H1 (cell line): ENCODE measurements around the gene GPR35. TPM values are rescaled to one million over a fixed set of nuclear protein-coding genes. Genes with fewer than 3 reads are reported as not detected.

Experiments used
- CTCF ChIA-PET: fragments of 300-600 bp; sonication (Branson Sonifier 250); formaldehyde crosslinking; loops from one replicate; lab custom pipeline; 2021; ENCODE audit not compliant: partially characterized antibody; lab: Charles Lee
- POLR2A ChIA-PET: fragments of 300-600 bp; sonication (Branson Sonifier 250); formaldehyde crosslinking; loops from one replicate; lab custom pipeline; 2021; ENCODE audit warnings: inconsistent platforms; ENCODE audit not compliant: partially characterized antibody; lab: Charles Lee
- DNase-seq, 2 experiments: peaks; one replicate each; pipeline versions ENCODE4 v3.0.0 to v3.0.0-alpha.2; 2010 to 2022; ENCODE audit warnings: low spot score in 2 of 2, low read depth in 1 of 2, mixed read lengths in 1 of 2
- FAIRE-seq: peaks from 2 replicates; lab custom pipeline; 2011; peaks lifted over from hg19 to GRCh38; lab: Jason Lieb, UNC
- H2AFZ ChIP-seq: 2 replicates; pipeline ENCODE4 v1.8.1; 2012; ENCODE audit warnings: low read length, inconsistent platforms
- H2AK5ac ChIP-seq: 2 replicates; pipeline ENCODE4 v1.6.1; 2013; ENCODE audit warnings: low read depth, low read length
- H2BK120ac ChIP-seq: replicated peaks from 2 replicates; pipeline ENCODE3; 2013; ENCODE audit warnings: low read depth, low read length, inconsistent platforms
- H2BK12ac ChIP-seq: 2 replicates; pipeline ENCODE4 v1.6.1; 2013; ENCODE audit warnings: low read depth, low read length
- H2BK15ac ChIP-seq: 2 replicates; pipeline ENCODE4 v1.6.1; 2013; ENCODE audit warnings: low read length
- H2BK20ac ChIP-seq: 2 replicates; pipeline ENCODE4 v1.6.1; 2013; ENCODE audit warnings: low read length
- H2BK5ac ChIP-seq: 2 replicates; pipeline ENCODE4 v1.6.1; 2013; ENCODE audit warnings: low read depth, low read length
- H3K14ac ChIP-seq: 2 replicates; pipeline ENCODE4 v1.6.1; 2013; ENCODE audit warnings: inconsistent platforms; ENCODE audit not compliant: insufficient read length
- H3K18ac ChIP-seq: 2 replicates; pipeline ENCODE4 v1.6.1; 2013; ENCODE audit warnings: low read length; ENCODE audit errors: extremely low read depth
- H3K23ac ChIP-seq: 2 replicates; pipeline ENCODE4 v1.6.1; 2013; ENCODE audit warnings: inconsistent platforms; ENCODE audit not compliant: insufficient read length
- H3K23me2 ChIP-seq: 2 replicates; pipeline ENCODE4 v1.6.1; 2013; ENCODE audit warnings: low read depth, low read length
- H3K27ac ChIP-seq: 2 replicates; pipeline ENCODE4 v1.6.1; 2011; ENCODE audit warnings: low read depth, low read length, inconsistent platforms
- H3K27me3 ChIP-seq, 4 experiments: replicated peaks in 1 of 4; 1 replicate in 1 of 4; 2 replicates in 3 of 4; pipeline versions ENCODE4 v1.6.1 to v1.8.1; 2011 to 2013; ENCODE audit warnings: low read length in 3 of 4, mild to moderate bottlenecking in 3 of 4, inconsistent platforms in 2 of 4, mixed read lengths in 2 of 4, moderate library complexity in 1 of 4; ENCODE audit not compliant: control insufficient read depth in 3 of 4, insufficient read depth in 3 of 4; ENCODE audit errors: extremely low read depth in 1 of 4
- H3K36me3 ChIP-seq, 4 experiments: 2 replicates each; pipeline versions ENCODE4 v1.6.1 to v1.8.1; 2011 to 2013; ENCODE audit warnings: mild to moderate bottlenecking in 4 of 4, low read length in 3 of 4, moderate library complexity in 2 of 4, control low read depth in 1 of 4, inconsistent platforms in 1 of 4; ENCODE audit not compliant: insufficient read depth in 4 of 4, control insufficient read depth in 2 of 4
- H3K4ac ChIP-seq: replicated peaks from 2 replicates; pipeline ENCODE3; 2013; ENCODE audit warnings: low read length, low read depth, mixed read lengths, inconsistent platforms; ENCODE audit not compliant: insufficient read length
- H3K4me1 ChIP-seq, 4 experiments: replicated peaks in 1 of 4; 1 replicate in 1 of 4; 2 replicates in 3 of 4; pipeline versions ENCODE4 v1.6.1 to v1.8.1; 2011 to 2013; ENCODE audit warnings: low read length in 3 of 4, inconsistent platforms in 2 of 4, mixed read lengths in 1 of 4; ENCODE audit not compliant: insufficient read depth in 4 of 4, control insufficient read depth in 3 of 4
- H3K4me2 ChIP-seq, 2 experiments: 2 replicates each; pipeline versions ENCODE4 v1.6.1 to v1.8.1; 2011 to 2013; ENCODE audit warnings: low read depth in 2 of 2, low read length in 2 of 2, control low read depth in 1 of 2, inconsistent platforms in 1 of 2, mild to moderate bottlenecking in 1 of 2; ENCODE audit not compliant: insufficient read depth in 1 of 2
- H3K4me3 ChIP-seq, 4 experiments: fragments of 200-600, 300-600 bp in 1 of 4; sonication (generic), shearing (Covaris generic), sonication (Bioruptor Twin) in 1 of 4; 2 replicates each; pipeline versions ENCODE4 v1.5.1 to v1.8.1; 2011 to 2016; ENCODE audit warnings: low read length in 4 of 4, low read depth in 3 of 4, control low read depth in 2 of 4, inconsistent platforms in 2 of 4, mild to moderate bottlenecking in 2 of 4, mixed read lengths in 1 of 4, moderate library complexity in 1 of 4; ENCODE audit not compliant: insufficient read depth in 2 of 4; ENCODE audit errors: extremely low read depth in 1 of 4
- H3K56ac ChIP-seq: replicated peaks from 2 replicates; pipeline ENCODE3; 2013; ENCODE audit warnings: low read depth, mild to moderate bottlenecking, mixed read lengths, low read length, inconsistent platforms; ENCODE audit not compliant: insufficient read length
- H3K79me1 ChIP-seq: 2 replicates; pipeline ENCODE4 v1.6.1; 2013; ENCODE audit warnings: low read depth, low read length, control low read depth
- H3K79me2 ChIP-seq, 2 experiments: 2 replicates each; pipeline versions ENCODE4 v1.6.1 to v1.8.1; 2012 to 2013; ENCODE audit warnings: low read length in 2 of 2, mild to moderate bottlenecking in 2 of 2, inconsistent platforms in 1 of 2; ENCODE audit not compliant: insufficient read depth in 2 of 2, control insufficient read depth in 1 of 2
- H3K9ac ChIP-seq, 4 experiments: replicated peaks in 1 of 4; 1 replicate in 1 of 4; 2 replicates in 3 of 4; pipeline versions ENCODE4 v1.6.1 to v1.8.1; 2011 to 2013; ENCODE audit warnings: low read depth in 3 of 4, low read length in 3 of 4, control low read depth in 2 of 4, mild to moderate bottlenecking in 2 of 4, moderate library complexity in 2 of 4, inconsistent platforms in 1 of 4; ENCODE audit errors: extremely low read depth in 1 of 4
- H3K9me3 ChIP-seq, 2 experiments: 2 replicates each; pipeline versions ENCODE4 v1.6.1 to v1.8.1; 2012 to 2013; ENCODE audit warnings: mild to moderate bottlenecking in 2 of 2, moderate library complexity in 2 of 2, control low read depth in 1 of 2, inconsistent platforms in 1 of 2, low read depth in 1 of 2, low read length in 1 of 2, mixed read lengths in 1 of 2; ENCODE audit not compliant: insufficient read depth in 2 of 2
- H4K20me1 ChIP-seq, 2 experiments: replicated peaks in 1 of 2; 2 replicates each; pipeline versions ENCODE3 to v1.8.1; 2011 to 2013; ENCODE audit warnings: inconsistent platforms in 2 of 2, low read length in 2 of 2, mild to moderate bottlenecking in 1 of 2; ENCODE audit not compliant: insufficient read depth in 2 of 2, control insufficient read depth in 1 of 2
- H4K5ac ChIP-seq: 2 replicates; pipeline ENCODE4 v1.6.1; 2013; ENCODE audit warnings: low read length, low read depth, mixed read lengths, inconsistent platforms; ENCODE audit not compliant: insufficient read length
- H4K8ac ChIP-seq: 2 replicates; pipeline ENCODE4 v1.8.0; 2013; ENCODE audit warnings: mild to moderate bottlenecking, moderate library complexity, low read length, inconsistent platforms; ENCODE audit not compliant: insufficient read depth; ENCODE audit errors: extremely low read depth
- H4K91ac ChIP-seq: replicated peaks from 2 replicates; pipeline ENCODE3; 2013; ENCODE audit warnings: low read length, mixed read lengths, inconsistent platforms; ENCODE audit not compliant: insufficient read length
- BCL11A ChIP-seq, 2 experiments: IDR thresholded peaks; one replicate each; pipeline ENCODE4 v1.6.1; 2011; ENCODE audit warnings: low read depth in 2 of 2, low read length in 2 of 2, mild to moderate bottlenecking in 2 of 2
- BRCA1 ChIP-seq: IDR thresholded peaks from 2 replicates; pipeline ENCODE4 v1.6.1; 2012; ENCODE audit warnings: low read depth, low read length, improper control_type of control experiment
- CREB1 ChIP-seq: IDR thresholded peaks from 2 replicates; pipeline ENCODE4 v1.6.1; 2012; ENCODE audit warnings: inconsistent platforms
- EZH2 ChIP-seq: fragments of 200-600 bp; sonication (generic); IDR thresholded peaks from 2 replicates; pipeline ENCODE4 v1.7.1; 2012; ENCODE audit warnings: low read depth, mild to moderate bottlenecking, moderate library complexity, low read length, inconsistent platforms; ENCODE audit not compliant: severe bottlenecking
- FOSL1 ChIP-seq: IDR thresholded peaks from 2 replicates; pipeline ENCODE4 v1.6.1; 2011; ENCODE audit warnings: mild to moderate bottlenecking, low read depth, low read length, moderate library complexity; ENCODE audit not compliant: insufficient read depth
- GTF2F1 ChIP-seq: IDR thresholded peaks from 2 replicates; pipeline ENCODE4 v1.6.1; 2012; ENCODE audit warnings: low read depth, low read length, improper control_type of control experiment, borderline replicate concordance
- RNF2 ChIP-seq: fragments of 200-900, 300-1000 bp; sonication (generic); IDR thresholded peaks from 2 replicates; pipeline ENCODE4 v1.7.1; 2016; ENCODE audit warnings: borderline replicate concordance, low read depth, mild to moderate bottlenecking, antibody characterized with exemption, low read length; ENCODE audit not compliant: poor library complexity, severe bottlenecking; ENCODE audit errors: missing control alignments
- SAP30 ChIP-seq: fragments of 300-600 bp; sonication (generic); IDR thresholded peaks from 2 replicates; pipeline ENCODE4 v1.7.1; 2012; ENCODE audit warnings: low read length, moderate library complexity, mild to moderate bottlenecking, inconsistent platforms; ENCODE audit not compliant: insufficient read depth, insufficient replicate concordance
- SP1 ChIP-seq: IDR thresholded peaks from 2 replicates; pipeline ENCODE4 v1.6.1; 2011; ENCODE audit warnings: low read depth, low read length
- SP2 ChIP-seq: IDR thresholded peaks from 2 replicates; pipeline ENCODE4 v1.6.1; 2012; ENCODE audit warnings: mild to moderate bottlenecking, low read length, inconsistent platforms
- TBP ChIP-seq: IDR thresholded peaks from 2 replicates; pipeline ENCODE4 v1.6.1; 2011; ENCODE audit warnings: low read depth, low read length, improper control_type of control experiment
- YY1 ChIP-seq: IDR thresholded peaks from 2 replicates; pipeline ENCODE4 v1.6.1; 2011; ENCODE audit warnings: low read depth, mild to moderate bottlenecking, low read length
- ZNF274 ChIP-seq: IDR thresholded peaks from 2 replicates; pipeline ENCODE4 v1.7.0; 2012; ENCODE audit warnings: low read length, borderline replicate concordance; ENCODE audit errors: extremely low read depth
- WGBS, 2 experiments: shearing (Covaris generic) in 1 of 2; methylation state at CpG; one replicate each; pipeline versions ENCODE4 v1.1.6 to v1.1.7; 2013 to 2015; ENCODE audit warnings: low lambda C conversion rate in 2 of 2, mixed read lengths in 2 of 2, inconsistent platforms in 1 of 2, low coverage in 1 of 2, missing lambda C conversion rate in 1 of 2; ENCODE audit not compliant: insufficient replicate concordance in 2 of 2, insufficient coverage in 1 of 2, insufficient read length in 1 of 2; ENCODE audit errors: extremely low coverage in 1 of 2, missing lambda C conversion rate in 1 of 2; 5-methylcytosine and 5-hydroxymethylcytosine counted together
- polyA plus RNA-seq, 7 experiments: library from polyadenylated mRNA; depleted of rRNA in 3 of 7; stranded (reverse) in 5 of 7; unstranded in 2 of 7; fragments of >200 nt in 5 of 7; fragments of 200-250 nt in 2 of 7; gene quantifications; 1 replicate in 5 of 7; 2 replicates in 1 of 7; 4 replicates in 1 of 7; pipeline versions ENCODE4 v1.2.1 to v1.2.3, GENCODE V29; 2011 to 2013; ENCODE audit warnings: missing spikeins in 2 of 7, mixed read lengths in 2 of 7
- total RNA-seq: library from RNA; stranded (reverse); fragmentation: NEBNext Ultra II Directional; extraction: Animal tissue kit (Norgen Biotek cat#: 25700); gene quantifications from 2 replicates; pipeline ENCODE4 v1.2.1, GENCODE V29; 2021

Gene GPR35
- total and polyA plus RNA-seq, 2 of the 8 experiments (the other 6 are each of a cell fraction or from before 2014, with no cell fraction given) = 0.47 TPM; not detected in 1

DNA sequence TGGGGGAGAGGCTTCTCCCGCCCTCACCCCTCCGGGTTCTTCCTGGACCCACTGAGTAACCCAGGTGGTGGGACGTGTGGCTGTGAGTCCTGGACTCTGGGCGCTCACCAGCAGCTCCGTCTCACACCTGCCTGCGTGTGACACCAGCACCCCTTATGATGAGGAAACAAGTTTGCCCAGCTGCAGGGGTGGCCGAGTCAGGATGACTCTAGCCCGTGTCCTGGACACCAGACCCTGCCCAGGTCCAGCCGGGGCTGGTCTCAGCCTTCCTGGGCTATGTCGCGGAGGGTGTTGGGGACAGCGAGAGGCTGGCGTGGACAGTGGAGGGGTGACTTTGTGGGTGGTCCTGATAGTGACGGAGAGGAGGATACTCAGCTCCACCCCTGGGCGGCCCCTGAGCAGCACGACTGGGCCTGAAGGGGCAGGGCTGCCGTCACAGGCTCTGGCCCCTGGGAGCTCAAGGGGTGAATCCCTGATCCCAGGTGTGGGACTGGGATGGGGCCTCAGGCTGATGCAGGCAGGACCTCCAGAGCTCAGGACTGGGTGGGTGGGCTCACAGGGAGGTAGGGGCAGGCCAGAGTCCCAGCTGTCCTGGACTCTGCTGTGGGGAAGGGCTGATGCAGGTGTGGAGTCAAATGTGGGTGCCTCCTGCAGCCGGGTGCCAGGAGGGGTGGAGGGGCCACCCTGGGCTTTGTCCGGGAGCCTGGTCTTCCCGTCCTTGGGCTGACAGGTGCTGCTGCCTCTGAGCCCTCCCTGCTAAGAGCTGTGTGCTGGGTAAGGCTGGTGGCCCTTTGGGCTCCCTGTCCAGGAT is 3.7 kb downstream of the GPR35 start:
- Histone ChIP-seq H3K56ac (no peak overlapping the region), H3K79me1 (no peaks in the 10 kb centered on the region), H3K18ac (no peak overlapping the region), H2BK5ac (no peak overlapping the region), H2AK5ac (no peak overlapping the region), H3K4me1 (peaks cover 0 to 3% (median 1%) of the 10 kb centered on the region in 4 experiments; a peak in 2 of 7 replicates), H4K91ac (no peak overlapping the region), H3K23ac (no peak overlapping the region), H3K9ac (no peak overlapping the region), H3K4me2 (no peak overlapping the region), H3K27me3 (no peaks in the 10 kb centered on the region), H2BK120ac (no peak overlapping the region), H3K79me2 (no peaks in the 10 kb centered on the region), H3K4me3 (no peak overlapping the region), H3K4ac (no peak overlapping the region), H3K27ac (no peak overlapping the region), H4K8ac (peak overlapping the region; percentile 35; the same call in 1 of the 2 replicates), H4K20me1 (no peaks in the 10 kb centered on the region), H2BK15ac (no peak overlapping the region), H3K14ac (no peak overlapping the region), H2BK12ac (no peak overlapping the region), H4K5ac (no peak overlapping the region), H3K36me3 (no peaks in the 10 kb centered on the region), H2BK20ac (no peak overlapping the region), H2AFZ (no peak overlapping the region), H3K23me2 (no peaks in the 10 kb centered on the region), H3K9me3 (peaks cover 14 to 35% of the 10 kb centered on the region in 2 experiments)
- CTCF ChIA-PET = interaction anchor here (0.9 to 1.9 kb wide), 4 partner anchors 12 to 63 kb away, joined by 3 to 5 read pairs (median 3); no protein-coding TSS in a partner anchor
- DNase-seq (no peak), FAIRE-seq (no peak)
- POLR2A ChIA-PET = no interaction called here
- 87% methylated on average over 20 of the region's 20 CpGs; no CpG with 5 or more reads in 1 of the 2 experiments for WGBS, 2 experiments
- no peak for TF ChIP-seq BCL11A (IDR thresholded peaks at IDR 0.05; ENCODE audit: low read depth in 2 of 2, low read length in 2 of 2)
- TF ChIP-seq SP2 = no peak
- no peak for TF ChIP-seq CREB1
- TF ChIP-seq ZNF274 = no peak
- TF ChIP-seq YY1 = no peak
- no peak for TF ChIP-seq FOSL1
- no peak for TF ChIP-seq EZH2
- TF ChIP-seq BRCA1 = no peak
- TF ChIP-seq SP1 = no peak
- no peak for TF ChIP-seq RNF2
- TF ChIP-seq TBP = no peak
- no peak for TF ChIP-seq GTF2F1
- TF ChIP-seq SAP30 = no peak
